NCI-H1092 treated with DMSO at 0.1 percent for 48 hours (cell line): ENCODE measurements around the gene SSX1.
"Not testable (repeated sequence)": the region's sequence is repeated elsewhere in the genome, so short reads cannot be mapped to it uniquely, and the experiment has no call there.

Experiments used
- DNase-seq: peaks from one replicate; lab custom pipeline; 2025; lab: John Stamatoyannopoulos, UW

The SSX1 gene, protein sequence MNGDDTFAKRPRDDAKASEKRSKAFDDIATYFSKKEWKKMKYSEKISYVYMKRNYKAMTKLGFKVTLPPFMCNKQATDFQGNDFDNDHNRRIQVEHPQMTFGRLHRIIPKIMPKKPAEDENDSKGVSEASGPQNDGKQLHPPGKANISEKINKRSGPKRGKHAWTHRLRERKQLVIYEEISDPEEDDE

DNA sequence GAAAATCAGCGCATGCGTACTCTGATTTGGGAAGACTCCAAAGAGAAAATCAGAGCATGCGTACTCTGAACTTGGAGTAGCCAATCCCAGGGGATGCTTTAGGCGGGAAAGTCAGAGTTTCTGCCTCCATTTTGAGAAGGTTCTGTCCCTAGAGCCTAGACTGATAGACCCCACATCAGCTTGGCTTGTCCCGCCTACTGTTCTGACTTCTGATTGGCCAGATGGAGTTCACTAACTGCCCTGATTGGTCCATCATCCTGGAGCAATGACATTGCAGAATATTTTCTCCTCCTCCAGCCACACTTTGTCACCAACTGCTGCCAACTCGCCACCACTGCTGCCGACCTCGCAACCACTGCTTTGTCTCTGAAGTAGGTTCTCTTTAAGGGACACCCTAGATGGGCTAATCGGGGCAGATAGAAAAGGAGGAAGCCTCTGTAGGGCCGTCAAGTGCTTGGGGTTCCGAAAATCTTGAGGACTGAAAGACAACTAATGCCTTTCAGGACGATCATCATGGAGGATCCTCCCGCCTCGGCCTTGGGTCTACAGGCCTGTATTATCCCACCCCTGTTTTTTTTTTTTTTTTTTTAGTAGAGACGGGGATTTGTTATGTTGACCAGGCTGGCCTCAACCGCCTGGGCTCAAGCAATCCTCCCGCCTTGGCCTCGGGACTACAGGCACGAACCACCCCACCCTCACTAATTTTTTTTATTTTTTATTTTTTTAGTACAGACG is at the start of gene SSX1:
Gene SSX1, plus strand, starts transcription at position 331 of the 735 bp plus-strand sequence. CDS start 1,850 bp downstream, outside the sequence.
- not testable (repeated sequence) for DNase-seq

DNA sequence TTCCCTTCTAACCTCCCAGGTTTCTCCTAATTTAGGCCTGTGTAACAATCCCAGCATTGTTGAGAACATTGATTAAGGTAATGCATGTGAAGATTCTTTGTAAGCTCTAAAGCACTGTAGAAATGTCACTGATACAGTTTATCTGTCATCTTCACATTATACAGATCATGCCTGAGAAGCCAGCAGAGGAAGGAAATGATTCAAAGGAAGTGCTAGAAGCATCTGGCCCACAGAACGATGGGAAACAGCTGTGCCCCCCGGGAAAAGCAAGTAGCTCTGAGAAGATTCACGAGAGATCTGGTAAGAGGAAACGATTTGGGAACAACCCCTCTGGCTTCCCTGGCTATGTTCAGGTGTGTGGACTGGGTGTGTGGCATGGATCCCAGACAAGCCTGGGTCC is 40.9 kb upstream of the SSX1 start:
- not testable (repeated sequence) for DNase-seq

DNA sequence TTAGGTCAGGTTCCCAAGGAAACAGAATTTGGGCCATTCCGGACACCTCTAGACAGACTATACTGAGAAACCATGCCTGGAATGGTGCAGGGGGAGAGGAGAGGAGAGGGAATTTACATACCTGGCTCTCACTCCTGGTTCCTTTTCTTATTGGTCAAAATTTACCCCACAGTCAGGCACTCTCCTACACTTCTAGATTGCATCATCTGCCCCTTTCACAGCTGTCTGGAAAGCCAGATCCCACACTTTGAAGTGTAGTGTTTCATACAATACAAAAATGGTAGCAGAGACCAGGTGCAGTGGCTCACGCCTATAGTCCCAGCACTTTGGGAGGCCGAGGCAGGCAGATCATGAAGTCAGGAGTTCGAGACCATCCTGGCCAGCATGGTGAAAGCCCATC is 31.0 kb upstream of the SSX1 start:
- not testable (repeated sequence) for DNase-seq

DNA sequence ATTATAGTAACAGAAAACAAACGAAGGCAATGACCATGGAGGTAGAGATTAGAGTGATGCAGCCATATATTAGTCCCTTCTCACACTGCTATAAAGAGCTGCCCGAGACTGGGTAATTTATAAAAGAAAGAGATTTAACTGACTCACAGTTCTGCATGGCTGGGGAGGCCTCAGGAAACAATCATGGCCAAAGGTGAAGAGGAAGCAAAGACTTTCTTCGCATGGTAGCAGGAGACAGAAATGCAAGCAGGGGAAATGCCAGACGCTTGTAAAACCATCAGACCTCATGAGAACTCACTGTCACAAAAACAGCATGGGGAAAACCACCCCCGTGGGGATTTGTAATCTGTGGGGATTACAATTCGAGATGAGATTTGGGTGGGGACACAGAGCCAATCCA is 2.2 kb upstream of the SSX1 start:
- DNase-seq = not testable (repeated sequence)

DNA sequence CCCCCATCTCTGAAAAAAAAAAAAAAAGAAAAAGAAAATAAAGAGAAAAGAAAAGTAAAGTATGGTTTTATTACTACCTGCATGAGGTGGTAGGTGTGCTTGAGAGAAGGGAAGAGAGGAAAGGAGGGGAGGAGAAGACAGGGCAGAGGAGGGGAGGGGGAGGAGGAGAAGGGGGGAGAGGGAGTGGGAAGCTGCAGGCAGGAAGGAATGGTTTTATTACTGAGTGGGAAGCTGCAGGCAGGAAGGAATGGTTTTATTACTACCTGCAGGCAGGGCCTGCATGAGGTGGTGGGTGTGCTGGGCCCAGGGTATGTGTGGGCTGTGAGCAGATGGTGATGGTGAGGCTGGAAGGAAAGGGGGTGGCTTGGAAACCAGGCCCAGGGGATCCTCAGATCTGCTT is 19.2 kb downstream of the SSX1 start:
- DNase-seq = not testable (repeated sequence)

DNA sequence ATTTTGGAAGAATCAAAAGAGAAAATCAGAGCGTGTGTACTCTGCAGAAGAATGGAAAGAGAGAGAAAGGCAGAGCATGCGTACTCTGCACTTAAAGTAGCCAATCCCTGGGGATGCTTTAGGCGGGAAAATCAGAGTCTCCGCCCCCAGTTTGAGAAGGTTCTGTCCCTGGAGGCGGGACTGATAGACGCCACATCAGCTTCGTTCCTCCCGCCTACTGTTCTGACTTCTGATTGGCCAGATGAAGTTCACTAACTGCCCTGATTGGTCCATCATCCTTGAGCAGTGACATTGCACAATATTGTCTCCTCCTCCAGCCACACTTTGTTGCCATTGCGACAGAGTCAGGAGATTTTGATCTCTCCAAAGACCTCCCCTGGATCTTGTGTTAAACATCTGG is 23.8 kb downstream of the SSX1 start:
- DNase-seq = no peak

DNA sequence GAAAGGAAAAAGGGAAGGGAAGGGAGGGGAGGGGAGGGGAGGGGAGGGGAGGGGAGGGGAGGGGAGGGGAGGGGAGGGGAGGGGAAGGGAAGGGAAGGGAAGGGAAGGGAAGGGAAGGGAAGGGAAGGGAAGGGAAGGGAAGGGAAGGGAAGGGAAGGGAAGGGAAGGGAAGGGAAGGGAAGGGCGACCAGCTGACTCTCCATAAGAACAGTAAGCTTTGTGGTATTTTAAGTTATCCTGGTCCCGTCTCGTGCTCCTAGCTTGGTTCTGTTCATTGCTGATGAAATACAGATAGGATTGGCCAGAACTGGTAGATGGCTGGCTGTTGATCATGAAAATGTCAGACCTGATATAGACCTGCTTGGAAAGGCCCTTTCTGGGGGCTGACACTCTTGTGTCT is 25.5 kb downstream of the SSX1 start:
- not testable (repeated sequence) for DNase-seq

DNA sequence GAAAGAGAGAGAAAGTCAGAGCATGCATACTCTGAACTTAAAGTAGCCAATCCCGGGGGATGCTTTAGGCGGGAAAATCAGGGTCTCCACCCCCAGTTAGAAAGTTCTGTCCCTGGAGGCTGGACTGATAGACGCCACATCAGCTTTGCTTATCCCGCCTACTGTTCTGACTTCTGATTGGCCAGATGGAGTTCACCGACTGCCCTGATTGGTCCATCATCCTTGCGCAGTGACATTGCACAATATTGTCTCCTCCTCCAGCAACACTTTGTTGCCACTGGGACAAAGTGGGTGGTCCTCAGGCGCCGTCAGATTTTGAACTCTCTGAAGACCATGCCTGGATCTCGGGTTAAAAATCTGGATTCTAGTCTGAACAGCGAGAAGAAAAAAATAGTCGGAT is 51.0 kb downstream of the SSX1 start:
- no peak for DNase-seq

DNA sequence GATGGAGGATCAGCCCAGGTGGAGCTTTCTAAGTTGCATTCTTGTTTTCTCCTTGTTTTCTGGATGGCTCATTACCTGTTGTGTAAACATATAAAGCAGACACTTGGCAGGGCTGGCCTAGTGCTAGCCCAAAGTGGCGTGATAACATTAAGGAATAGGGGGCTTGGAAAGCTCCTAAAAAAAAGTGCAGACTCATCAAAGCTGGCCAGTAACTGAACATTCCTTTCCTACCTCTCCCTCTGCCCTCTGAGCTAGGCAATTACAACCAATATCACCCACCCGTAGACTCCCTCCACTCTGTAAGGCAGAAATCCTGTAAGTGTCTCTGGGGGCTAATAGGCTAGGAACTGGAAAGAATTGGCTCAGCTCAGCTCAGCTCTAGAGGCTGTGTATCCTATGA is 58.8 kb downstream of the SSX1 start:
- DNase-seq = not testable (repeated sequence)
